ENCODE measurements around the gene KRTAP9-3.
"Not testable (repeated sequence)": the region's sequence is repeated elsewhere in the genome, so short reads cannot be mapped to it uniquely, and the experiment has no call there.

DNA sequence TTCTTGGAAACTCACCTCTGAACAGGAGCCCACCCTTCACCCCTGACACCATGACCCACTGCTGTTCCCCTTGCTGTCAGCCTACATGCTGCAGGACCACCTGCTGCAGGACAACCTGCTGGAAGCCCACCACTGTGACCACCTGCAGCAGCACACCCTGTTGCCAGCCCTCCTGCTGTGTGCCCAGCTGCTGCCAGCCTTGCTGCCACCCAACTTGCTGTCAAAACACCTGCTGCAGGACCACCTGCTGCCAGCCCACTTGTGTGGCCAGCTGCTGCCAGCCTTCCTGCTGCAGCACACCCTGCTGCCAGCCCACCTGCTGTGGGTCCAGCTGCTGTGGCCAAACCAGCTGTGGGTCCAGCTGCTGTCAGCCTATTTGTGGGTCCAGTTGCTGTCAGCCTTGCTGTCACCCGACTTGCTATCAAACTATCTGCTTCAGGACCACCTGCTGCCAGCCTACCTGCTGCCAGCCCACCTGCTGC, 42.4 kb upstream of the KRTAP9-3 start, which contains the start of gene KRTAP9-1:
- TF ChIP-seq, protein P1, sequence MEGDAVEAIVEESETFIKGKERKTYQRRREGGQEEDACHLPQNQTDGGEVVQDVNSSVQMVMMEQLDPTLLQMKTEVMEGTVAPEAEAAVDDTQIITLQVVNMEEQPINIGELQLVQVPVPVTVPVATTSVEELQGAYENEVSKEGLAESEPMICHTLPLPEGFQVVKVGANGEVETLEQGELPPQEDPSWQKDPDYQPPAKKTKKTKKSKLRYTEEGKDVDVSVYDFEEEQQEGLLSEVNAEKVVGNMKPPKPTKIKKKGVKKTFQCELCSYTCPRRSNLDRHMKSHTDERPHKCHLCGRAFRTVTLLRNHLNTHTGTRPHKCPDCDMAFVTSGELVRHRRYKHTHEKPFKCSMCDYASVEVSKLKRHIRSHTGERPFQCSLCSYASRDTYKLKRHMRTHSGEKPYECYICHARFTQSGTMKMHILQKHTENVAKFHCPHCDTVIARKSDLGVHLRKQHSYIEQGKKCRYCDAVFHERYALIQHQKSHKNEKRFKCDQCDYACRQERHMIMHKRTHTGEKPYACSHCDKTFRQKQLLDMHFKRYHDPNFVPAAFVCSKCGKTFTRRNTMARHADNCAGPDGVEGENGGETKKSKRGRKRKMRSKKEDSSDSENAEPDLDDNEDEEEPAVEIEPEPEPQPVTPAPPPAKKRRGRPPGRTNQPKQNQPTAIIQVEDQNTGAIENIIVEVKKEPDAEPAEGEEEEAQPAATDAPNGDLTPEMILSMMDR (IDR thresholded peaks at IDR 0.05; ENCODE audit: borderline replicate concordance, extremely low read depth, low read length, poor library complexity, severe bottlenecking), result not testable (repeated sequence)
- TF ChIP-seq EZH2 (IDR thresholded peaks at IDR 0.05; ENCODE audit: borderline replicate concordance, low read depth, low read length, severe bottlenecking), result not testable (repeated sequence)
